Tibial nerve (tissue), 4 donors: Measurements from ENCODE around the gene DHX40. TPM values are rescaled to one million over a fixed set of nuclear protein-coding genes. Genes with fewer than 3 reads are reported as not detected.
"Not testable (repeated sequence)": the region's sequence is repeated elsewhere in the genome, so short reads cannot be mapped to it uniquely, and the experiment has no call there.

Experiments
- DNase-seq, 2 donors: peaks; one replicate each; pipeline ENCODE4 v3.0.0-alpha.2; 2019; ENCODE audit warnings: low spot score in 2 of 2
- H3K27ac ChIP-seq, 4 donors: fragments of 200-600 bp; sonication (generic) in 3 of 4; one replicate each; pipeline ENCODE4 v1.5.1; 2017 to 2019; ENCODE audit warnings: mild to moderate bottlenecking in 1 of 4
- H3K27me3 ChIP-seq, 2 donors: fragments of 200-600 bp; sonication (generic) in 1 of 2; one replicate each; pipeline versions ENCODE4 v1.5.1 to v1.6.0; 2017 to 2019
- H3K36me3 ChIP-seq, 3 donors: fragments of 200-600 bp; sonication (generic); one replicate each; pipeline ENCODE4 v1.5.1; 2018 to 2019
- H3K4me1 ChIP-seq, 4 donors: fragments of 200-600 bp; sonication (generic) in 3 of 4; one replicate each; pipeline ENCODE4 v1.5.1; 2017 to 2019
- H3K4me3 ChIP-seq, 4 donors: fragments of 200-600 bp; sonication (generic) in 3 of 4; one replicate each; pipeline ENCODE4 v1.5.1; 2017 to 2019; ENCODE audit warnings: mild to moderate bottlenecking in 1 of 4, moderate library complexity in 1 of 4
- H3K9me3 ChIP-seq, 4 donors: fragments of 200-600 bp; sonication (generic) in 3 of 4; one replicate each; pipeline ENCODE4 v1.5.1; 2017 to 2019
- EP300 ChIP-seq, 2 donors: sonication (generic); formaldehyde crosslinking; IDR thresholded peaks; one replicate each; pipeline ENCODE4 v1.6.1; 2017; ENCODE audit warnings: antibody characterized with exemption in 2 of 2, mild to moderate bottlenecking in 1 of 2
- POLR2A ChIP-seq, 2 donors: fragments of 450-650 bp; IDR thresholded peaks; one replicate each; pipeline ENCODE4 v1.6.1; 2017; ENCODE audit warnings: antibody characterized with exemption in 2 of 2, mild to moderate bottlenecking in 2 of 2, moderate library complexity in 2 of 2
- WGBS, 2 donors: methylation state at CpG; one replicate each; pipeline ENCODE4 v1.1.5; 2018; 5-methylcytosine and 5-hydroxymethylcytosine counted together
- total RNA-seq, 4 donors: library from RNA; depleted of rRNA; stranded (reverse); fragments of >200 nt; gene quantifications; one replicate each; pipeline ENCODE4 v1.1.0, GENCODE V29; 2016
- TF ChIP-seq, protein P1 (sequence below), 5 experiments: fragments of 200-600 bp in 3 of 5; fragments of 450-650 bp in 2 of 5; sonication (generic) in 3 of 5; IDR thresholded peaks; one replicate each; pipeline ENCODE4 v1.5.1; 2016 to 2019; ENCODE audit warnings: antibody characterized with exemption in 5 of 5, mild to moderate bottlenecking in 3 of 5, moderate library complexity in 2 of 5

The DHX40 gene
- total RNA-seq, 4 donors from 2014 or later = 31.2 to 38.5 (median 33.5) TPM

DNA sequence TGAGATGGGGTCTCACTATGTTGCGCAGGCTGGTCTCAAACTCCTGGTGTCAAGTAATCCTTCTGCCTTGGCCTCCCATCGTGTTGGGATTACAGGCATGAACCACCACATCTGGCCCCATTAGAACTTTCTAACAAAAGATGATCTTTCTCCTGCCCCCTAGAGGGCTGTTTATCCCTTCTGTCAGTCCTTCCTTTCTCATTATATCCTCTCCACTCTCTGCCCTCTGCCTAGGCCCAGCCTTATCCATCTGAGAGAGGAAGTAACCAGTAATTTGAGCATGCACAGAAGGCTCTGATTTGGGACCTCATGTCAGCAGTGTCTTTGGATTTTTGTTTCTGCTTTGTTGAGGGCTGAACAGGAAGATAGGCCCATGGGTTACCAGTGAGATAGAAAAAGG, 4.4 kb upstream of the DHX40 start:
- no peak for DNase-seq
- Histone ChIP-seq H3K9me3 (no peaks in the 10 kb centered on the region), H3K4me3 (no peak overlapping the region), H3K36me3 (no peaks in the 10 kb centered on the region), H3K4me1 (peaks cover 0 to 7% (median under 1%) of the 10 kb centered on the region in 4 donors), H3K27ac (no peak overlapping the region), H3K27me3 (no peaks in the 10 kb centered on the region)
- no peak for TF ChIP-seq POLR2A (IDR thresholded peaks at IDR 0.05)
- WGBS, 2 donors = 86 to 96% methylated on average over 2 of the region's 2 CpGs

DNA sequence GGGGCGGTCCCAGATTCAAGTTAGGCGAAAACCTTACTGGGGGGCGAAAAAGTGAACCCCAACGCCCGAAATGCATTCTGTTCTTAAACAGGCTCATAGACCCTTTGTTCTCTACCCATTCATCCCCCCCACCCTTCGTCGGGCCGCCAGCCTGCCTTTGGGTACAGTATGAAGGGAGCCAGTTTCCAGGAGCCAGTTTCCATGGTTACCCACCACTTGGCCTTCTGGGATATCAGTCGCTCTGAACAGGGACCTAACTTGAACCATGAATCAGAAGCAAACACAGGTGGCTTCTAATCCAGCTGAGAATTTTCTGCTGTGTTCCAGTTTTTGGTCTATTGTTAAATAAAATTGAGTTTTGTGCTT, 532 bp downstream of the DHX40 start:
- peaks cover 0 to 22% (median 6%) of the 10 kb centered on the region in 4 donors for H3K4me1 ChIP-seq
- TF ChIP-seq, protein P1, sequence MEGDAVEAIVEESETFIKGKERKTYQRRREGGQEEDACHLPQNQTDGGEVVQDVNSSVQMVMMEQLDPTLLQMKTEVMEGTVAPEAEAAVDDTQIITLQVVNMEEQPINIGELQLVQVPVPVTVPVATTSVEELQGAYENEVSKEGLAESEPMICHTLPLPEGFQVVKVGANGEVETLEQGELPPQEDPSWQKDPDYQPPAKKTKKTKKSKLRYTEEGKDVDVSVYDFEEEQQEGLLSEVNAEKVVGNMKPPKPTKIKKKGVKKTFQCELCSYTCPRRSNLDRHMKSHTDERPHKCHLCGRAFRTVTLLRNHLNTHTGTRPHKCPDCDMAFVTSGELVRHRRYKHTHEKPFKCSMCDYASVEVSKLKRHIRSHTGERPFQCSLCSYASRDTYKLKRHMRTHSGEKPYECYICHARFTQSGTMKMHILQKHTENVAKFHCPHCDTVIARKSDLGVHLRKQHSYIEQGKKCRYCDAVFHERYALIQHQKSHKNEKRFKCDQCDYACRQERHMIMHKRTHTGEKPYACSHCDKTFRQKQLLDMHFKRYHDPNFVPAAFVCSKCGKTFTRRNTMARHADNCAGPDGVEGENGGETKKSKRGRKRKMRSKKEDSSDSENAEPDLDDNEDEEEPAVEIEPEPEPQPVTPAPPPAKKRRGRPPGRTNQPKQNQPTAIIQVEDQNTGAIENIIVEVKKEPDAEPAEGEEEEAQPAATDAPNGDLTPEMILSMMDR (IDR thresholded peaks at IDR 0.05) = no peak
- TF ChIP-seq EP300 (IDR thresholded peaks at IDR 0.05) (no peak), POLR2A (IDR thresholded peaks at IDR 0.05) (no peak)
- H3K27me3 ChIP-seq = no peaks in the 10 kb centered on the region
- 0% methylated on average over 9 of the region's 9 CpGs for WGBS, 2 donors
- peak overlapping the region; percentile 84 to 92 (median 86) for H3K4me3 ChIP-seq
- H3K9me3 ChIP-seq = no peaks in the 10 kb centered on the region
- H3K36me3 ChIP-seq = peaks cover 0 to 12% (median 0%) of the 10 kb centered on the region in 3 donors
- DNase-seq = peak in 1 of 2 donors; percentile 34
- H3K27ac ChIP-seq = peak overlapping the region; percentile 87 to 92 (median 91)

DNA sequence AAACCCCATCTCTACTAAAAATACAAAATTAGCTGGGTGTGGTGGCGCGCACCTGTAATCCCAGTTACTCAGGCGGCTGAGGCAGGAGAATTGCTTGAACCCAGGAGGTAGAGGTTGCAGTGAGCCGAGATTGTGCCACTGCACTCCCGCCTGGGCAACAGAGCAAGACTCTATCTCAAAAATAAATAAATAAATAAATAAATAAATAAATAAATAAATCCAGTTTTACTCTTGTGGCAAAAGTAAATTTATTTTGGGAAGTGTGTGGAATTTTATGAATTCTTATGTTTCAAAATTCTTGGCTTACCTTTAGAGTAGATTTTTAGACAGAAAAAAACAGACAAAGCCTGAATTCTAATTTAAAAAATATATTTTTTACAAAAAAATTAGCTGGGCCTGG, 3.7 kb downstream of the DHX40 start:
- H3K36me3 ChIP-seq = peaks cover 0 to 38% (median 0%) of the 10 kb centered on the region in 3 donors
- WGBS, 2 donors = 95 to 97% methylated on average over 5 of the region's 5 CpGs
- not testable (repeated sequence) for DNase-seq, H3K9me3 ChIP-seq, H3K4me3 ChIP-seq, H3K27me3 ChIP-seq, H3K27ac ChIP-seq
- peaks cover 0 to 22% (median 6%) of the 10 kb centered on the region in 4 donors for H3K4me1 ChIP-seq

DNA sequence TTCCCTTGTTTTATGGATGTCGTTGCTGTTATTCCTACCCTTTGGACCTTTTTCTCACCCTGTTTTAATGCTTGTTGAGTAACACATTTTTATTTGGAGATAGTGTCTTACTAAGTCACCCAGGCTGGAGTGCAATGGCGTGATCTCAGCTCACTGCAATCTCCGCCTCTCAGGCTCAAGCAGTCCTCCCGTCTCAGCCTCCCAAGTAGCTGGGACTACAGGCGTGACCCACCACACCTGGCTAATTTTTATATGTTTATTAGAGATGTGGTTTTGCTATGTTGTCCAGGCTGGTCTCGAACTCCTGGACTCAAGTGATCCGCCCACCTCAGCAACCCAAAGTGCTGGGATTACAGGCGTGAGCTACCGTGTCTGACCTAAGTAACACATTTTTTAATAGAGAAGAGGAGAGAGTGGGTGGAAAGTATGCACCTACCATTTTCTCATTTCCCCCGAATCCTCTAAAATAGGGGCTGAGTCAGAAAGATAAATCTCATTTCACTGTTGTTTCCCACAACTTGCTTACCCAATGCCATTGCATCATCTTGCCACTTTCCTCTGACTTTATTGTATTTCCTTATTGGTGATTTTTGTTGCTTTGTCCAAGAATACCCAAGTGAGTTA, 7.0 kb downstream of the DHX40 start:
- DNase-seq = no peak
- peaks cover 0 to 42% (median 0%) of the 10 kb centered on the region in 3 donors for H3K36me3 ChIP-seq
- TF ChIP-seq, protein P1 (IDR thresholded peaks at IDR 0.05) = no peak
- TF ChIP-seq EP300 (IDR thresholded peaks at IDR 0.05) (no peak), POLR2A (IDR thresholded peaks at IDR 0.05) (no peak)
- peaks cover 0 to 1% (median 0%) of the 10 kb centered on the region in 4 donors for H3K4me1 ChIP-seq
- H3K27ac ChIP-seq = no peak overlapping the region
- H3K9me3 ChIP-seq = no peaks in the 10 kb centered on the region
- no peaks in the 10 kb centered on the region for H3K27me3 ChIP-seq
- 90% methylated on average over 10 of the region's 10 CpGs for WGBS, 2 donors
- H3K4me3 ChIP-seq = no peak overlapping the region

DNA sequence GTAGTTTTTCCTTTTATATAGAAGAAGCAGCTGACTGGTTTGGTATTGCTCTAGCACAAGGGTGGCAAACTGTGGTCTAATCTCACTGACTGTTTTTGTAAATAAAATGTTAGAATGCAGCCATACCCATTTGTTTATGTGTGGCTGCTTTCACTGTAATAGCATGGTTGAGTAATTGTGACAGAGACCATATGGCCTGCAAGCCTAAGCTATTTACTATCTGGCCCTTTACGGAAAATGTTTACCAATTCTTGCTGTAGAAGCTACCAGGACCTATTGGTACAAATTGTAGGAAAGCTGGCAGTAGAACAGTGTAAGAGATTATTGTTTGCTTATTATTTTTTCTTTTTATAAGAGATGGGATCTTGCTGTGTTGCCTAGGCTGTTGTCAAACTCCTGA, 18.8 kb downstream of the DHX40 start:
- H3K27ac ChIP-seq, H3K4me3 ChIP-seq: not testable (repeated sequence)
- WGBS, 2 donors = no CpG with 5 or more reads among the region's 1 CpG

DNA sequence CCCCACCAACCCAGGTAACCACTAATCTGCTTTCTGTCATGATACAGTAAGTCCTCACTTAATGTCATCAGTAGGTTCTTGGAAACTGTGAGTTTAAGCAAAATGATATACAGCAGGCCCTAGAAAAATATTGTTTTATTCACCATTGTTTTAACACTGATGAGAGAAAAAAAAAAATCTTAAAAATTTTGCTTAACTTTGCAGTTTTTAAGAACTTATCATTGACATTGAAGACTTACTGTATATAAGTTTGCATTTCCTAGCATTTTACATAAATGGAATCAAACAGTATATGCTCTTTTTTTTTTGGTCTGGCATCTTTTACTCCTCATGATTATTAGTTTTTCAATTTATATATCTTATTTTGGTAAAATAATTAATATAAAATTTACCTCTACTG, 34.8 kb downstream of the DHX40 start:
- TF ChIP-seq POLR2A (IDR thresholded peaks at IDR 0.05) = no peak
- no peak for TF ChIP-seq EP300 (IDR thresholded peaks at IDR 0.05)
- TF ChIP-seq, protein P1 (IDR thresholded peaks at IDR 0.05) = no peak
- Histone ChIP-seq H3K9me3 (no peaks in the 10 kb centered on the region), H3K27me3 (no peaks in the 10 kb centered on the region), H3K27ac (no peak overlapping the region), H3K36me3 (peaks cover 0 to 48% (median 6%) of the 10 kb centered on the region in 3 donors), H3K4me3 (no peak overlapping the region), H3K4me1 (no peaks in the 10 kb centered on the region)
- no peak for DNase-seq

More for the DNA sequence above, 18.8 kb downstream of the DHX40 start:
- H3K9me3 ChIP-seq, H3K36me3 ChIP-seq, H3K27me3 ChIP-seq, DNase-seq, H3K4me1 ChIP-seq: not testable (repeated sequence)

DNA sequence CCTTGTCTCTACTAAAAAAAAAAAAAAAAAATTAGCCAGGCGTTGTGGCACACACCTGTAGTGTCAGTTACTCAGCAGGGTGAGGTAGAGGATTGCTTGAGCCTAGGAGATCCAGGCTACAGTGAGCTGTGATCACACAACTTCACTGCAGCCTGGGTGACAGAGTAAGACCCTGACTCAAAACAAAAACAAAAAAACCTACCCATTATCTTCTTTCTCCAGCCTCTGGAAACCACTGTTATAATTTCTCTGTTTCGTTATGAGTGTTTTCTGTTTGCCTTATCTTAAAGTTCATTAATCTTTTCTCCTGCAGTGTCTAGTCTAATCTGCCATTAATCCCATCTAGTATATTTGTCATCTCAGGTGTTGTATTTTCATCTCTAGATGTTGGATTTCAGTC, 35.7 kb downstream of the DHX40 start:
- TF ChIP-seq, protein P1 (IDR thresholded peaks at IDR 0.05) = no peak
- no peak for TF ChIP-seq POLR2A (IDR thresholded peaks at IDR 0.05)
- no peak for TF ChIP-seq EP300 (IDR thresholded peaks at IDR 0.05)
- Histone ChIP-seq H3K27me3 (no peaks in the 10 kb centered on the region), H3K9me3 (no peaks in the 10 kb centered on the region), H3K4me1 (no peaks in the 10 kb centered on the region), H3K27ac (no peak overlapping the region), H3K36me3 (peaks cover 0 to 57% (median 6%) of the 10 kb centered on the region in 3 donors), H3K4me3 (no peak overlapping the region)
- WGBS, 2 donors = 91 to 98% methylated on average over 2 of the region's 2 CpGs
- DNase-seq = no peak
